ENCODE measurements around the gene NCAPD3. TPM values are rescaled to one million over a fixed set of nuclear protein-coding genes. Genes with fewer than 3 reads are reported as not detected.

NCAPD3 gene
- total RNA-seq, 1 donor from 2014 or later, result 17.0 TPM

- peaks cover under 1% of the 10 kb centered on the region for H3K4me1 Mint-ChIP-seq (ENCODE audit: low read depth)
- H3K9me3 Mint-ChIP-seq (ENCODE audit: low read depth), result no peaks in the 10 kb centered on the region
- H3K36me3 Mint-ChIP-seq (ENCODE audit: low read depth), result peaks cover 28% of the 10 kb centered on the region
- no peak overlapping the region for H3K4me3 Mint-ChIP-seq (ENCODE audit: unreplicated experiment)
- TF ChIP-seq CTCF (IDR thresholded peaks at IDR 0.05), result no peak
- no peak overlapping the region for H3K27ac Mint-ChIP-seq (ENCODE audit: unreplicated experiment)
- DNase-seq (ENCODE audit: low spot score), result no peak
- H3K27me3 Mint-ChIP-seq (ENCODE audit: low read depth), result no peaks in the 10 kb centered on the region
Observed at GRCh38 chr11:134238956-134239355, 15.2 kb upstream of the NCAPD3 start.

GRCh38 chr11:134237557-134237922 lies 13.8 kb upstream of the NCAPD3 start:
- H3K27me3 Mint-ChIP-seq (ENCODE audit: low read depth), result no peaks in the 10 kb centered on the region
- H3K36me3 Mint-ChIP-seq (ENCODE audit: low read depth), result peaks cover 22% of the 10 kb centered on the region
- DNase-seq (ENCODE audit: low spot score), result no peak
- H3K27ac Mint-ChIP-seq (ENCODE audit: unreplicated experiment), result no peak overlapping the region
- H3K9me3 Mint-ChIP-seq (ENCODE audit: low read depth), result no peaks in the 10 kb centered on the region
- H3K4me3 Mint-ChIP-seq (ENCODE audit: unreplicated experiment), result no peak overlapping the region
- peaks cover 6% of the 10 kb centered on the region for H3K4me1 Mint-ChIP-seq (ENCODE audit: low read depth)
- no peak for TF ChIP-seq CTCF (IDR thresholded peaks at IDR 0.05)

- no peaks in the 10 kb centered on the region for H3K9me3 Mint-ChIP-seq (ENCODE audit: low read depth)
- H3K27ac Mint-ChIP-seq (ENCODE audit: unreplicated experiment), result no peak overlapping the region
- H3K4me1 Mint-ChIP-seq (ENCODE audit: low read depth), result peaks cover 6% of the 10 kb centered on the region
- no peak for DNase-seq (ENCODE audit: low spot score)
- TF ChIP-seq CTCF (IDR thresholded peaks at IDR 0.05), result no peak
- no peaks in the 10 kb centered on the region for H3K27me3 Mint-ChIP-seq (ENCODE audit: low read depth)
- peaks cover 18% of the 10 kb centered on the region for H3K36me3 Mint-ChIP-seq (ENCODE audit: low read depth)
- H3K4me3 Mint-ChIP-seq (ENCODE audit: unreplicated experiment), result no peak overlapping the region
Observed at GRCh38 chr11:134236834-134237556, 13.2 kb upstream of the NCAPD3 start.

DNA sequence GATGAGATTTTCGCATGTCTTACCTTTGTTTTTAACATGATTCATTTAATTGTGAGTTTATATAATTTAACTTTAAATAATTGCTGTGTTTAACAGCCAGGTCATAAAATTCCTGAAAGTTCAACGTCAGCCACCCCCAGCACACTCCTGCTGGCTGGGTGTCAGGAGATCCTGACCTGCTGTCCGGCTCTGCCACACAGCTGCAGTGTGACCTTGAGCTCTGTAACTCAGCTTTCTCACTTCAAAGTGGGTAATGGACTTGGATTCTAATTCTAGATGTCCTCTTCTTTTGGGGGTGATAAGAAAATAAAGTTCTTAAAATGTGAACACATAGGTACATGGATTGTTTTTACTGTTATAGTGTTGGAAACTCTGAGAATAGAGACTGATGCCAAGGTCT lies 11.6 kb upstream of the NCAPD3 start:
- no peak for DNase-seq (ENCODE audit: low spot score)
- no peaks in the 10 kb centered on the region for H3K27me3 Mint-ChIP-seq (ENCODE audit: low read depth)
- H3K36me3 Mint-ChIP-seq (ENCODE audit: low read depth), result peaks cover 18% of the 10 kb centered on the region

GRCh38 chr11:134233729-134234179 lies 10.0 kb upstream of the NCAPD3 start:
- H3K27me3 Mint-ChIP-seq (ENCODE audit: low read depth), result no peaks in the 10 kb centered on the region
- peaks cover 14% of the 10 kb centered on the region for H3K36me3 Mint-ChIP-seq (ENCODE audit: low read depth)
- no peak for TF ChIP-seq CTCF (IDR thresholded peaks at IDR 0.05)
- H3K4me1 Mint-ChIP-seq (ENCODE audit: low read depth), result peaks cover 17% of the 10 kb centered on the region
- H3K27ac Mint-ChIP-seq (ENCODE audit: unreplicated experiment), result no peak overlapping the region
- no peak overlapping the region for H3K4me3 Mint-ChIP-seq (ENCODE audit: unreplicated experiment)
- H3K9me3 Mint-ChIP-seq (ENCODE audit: low read depth), result no peaks in the 10 kb centered on the region
- no peak for DNase-seq (ENCODE audit: low spot score)

More for the DNA sequence above, 11.6 kb upstream of the NCAPD3 start:
- no peak for TF ChIP-seq CTCF (IDR thresholded peaks at IDR 0.05)
- Mint-ChIP-seq H3K9me3 (ENCODE audit: low read depth) (no peaks in the 10 kb centered on the region), H3K27ac (ENCODE audit: unreplicated experiment) (no peak overlapping the region), H3K4me3 (ENCODE audit: unreplicated experiment) (no peak overlapping the region), H3K4me1 (ENCODE audit: low read depth) (peaks cover 6% of the 10 kb centered on the region)
